ENCODE data around the gene SLBP.
"Not testable (repeated sequence)": the region's sequence is repeated elsewhere in the genome, so short reads cannot be mapped to it uniquely, and the experiment has no call there.

Gene SLBP

DNA sequence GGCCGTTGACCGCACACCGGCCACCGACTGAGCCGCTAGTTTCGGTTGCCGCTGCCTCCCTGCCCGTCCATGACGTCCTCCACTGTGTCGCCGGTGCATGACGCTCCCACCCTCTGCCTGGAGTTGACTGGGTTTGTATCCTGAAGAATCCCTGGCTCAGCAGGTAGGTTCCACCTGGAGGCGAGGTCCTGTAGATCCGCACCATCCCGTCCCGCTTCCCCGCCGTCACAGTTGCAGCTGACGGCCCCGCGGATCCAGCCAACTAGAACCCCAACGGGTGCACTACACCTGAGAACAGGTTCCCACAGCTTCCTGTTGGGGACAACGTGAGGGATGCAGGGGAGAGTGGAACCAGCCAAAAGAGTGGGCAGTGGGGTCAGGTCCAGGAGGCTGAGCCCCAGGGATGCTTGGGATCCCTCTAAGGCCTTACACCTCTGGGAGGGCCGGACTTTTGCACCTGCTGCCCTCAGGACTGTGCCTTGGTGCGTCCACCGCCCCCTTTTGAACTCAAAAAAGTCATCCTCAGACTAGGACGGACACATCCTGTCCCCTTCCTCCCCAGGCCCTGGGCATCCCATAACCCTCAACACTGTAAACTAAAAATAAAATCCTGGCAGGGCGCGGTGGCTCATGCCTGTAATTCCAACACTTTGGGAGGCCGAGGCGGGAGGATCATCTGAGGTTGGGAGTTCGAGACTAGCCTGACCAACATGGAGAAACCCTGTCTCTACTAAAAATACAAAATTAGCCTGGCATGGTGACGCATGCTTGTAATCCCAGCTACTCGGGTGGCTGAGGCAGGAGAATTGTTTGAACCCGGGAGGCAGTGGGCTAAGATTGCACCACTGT lies 1.1 kb upstream of the SLBP start:
- DNase-seq (ENCODE audit: low read depth in 1 of 2, low spot score in 1 of 2) = no peak

- peak in 1 of 2 donors; percentile 32 for DNase-seq (ENCODE audit: low read depth in 1 of 2, low spot score in 1 of 2)
Measured at GRCh38 chr4:1711571-1712215, 426 bp downstream of the SLBP start.

- no peak for DNase-seq (ENCODE audit: low read depth in 1 of 2, low spot score in 1 of 2)
Measured at GRCh38 chr4:1711055-1711570, 1.0 kb downstream of the SLBP start.

DNA sequence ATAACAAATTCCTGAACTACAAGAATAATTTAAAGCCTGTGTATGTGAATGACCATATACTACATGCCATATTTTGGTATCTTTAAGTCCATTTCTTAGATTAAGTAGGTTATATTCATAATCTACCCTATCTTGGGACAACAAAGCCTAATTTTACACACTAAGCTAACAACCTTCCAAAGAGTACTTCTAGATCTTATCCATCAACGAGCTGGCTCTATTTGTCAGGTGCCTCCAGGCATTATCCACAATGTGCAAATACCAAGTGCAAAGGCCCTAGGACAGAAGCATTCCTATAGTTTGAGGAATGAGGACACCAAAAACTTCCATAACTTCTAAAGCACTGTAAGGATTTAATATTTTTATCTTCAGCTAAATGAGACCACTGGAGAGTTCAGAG lies 3.5 kb downstream of the SLBP start:
- DNase-seq (ENCODE audit: low read depth in 1 of 2, low spot score in 1 of 2) = no peak

DNA sequence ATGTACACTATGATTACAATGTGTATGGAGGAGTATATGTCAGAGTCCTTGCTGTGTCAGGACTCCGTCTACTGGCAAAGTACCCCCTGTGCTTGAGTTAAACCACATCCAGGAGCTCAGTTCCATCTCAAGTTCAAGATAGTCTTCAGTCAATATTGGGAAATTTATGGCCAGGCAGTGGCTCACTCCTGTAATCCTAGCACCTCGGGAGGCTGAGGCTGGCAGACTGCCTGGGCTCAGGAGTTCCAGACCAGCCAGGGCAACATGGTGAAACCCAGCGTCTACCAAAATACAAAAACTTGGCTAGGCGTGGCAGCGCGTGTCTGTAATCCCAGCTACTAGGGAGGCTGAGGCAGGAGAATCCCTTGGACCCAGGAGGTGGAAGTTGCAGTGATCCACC lies 5.8 kb downstream of the SLBP start:
- DNase-seq (ENCODE audit: low read depth in 1 of 2, low spot score in 1 of 2) = no peak

DNA sequence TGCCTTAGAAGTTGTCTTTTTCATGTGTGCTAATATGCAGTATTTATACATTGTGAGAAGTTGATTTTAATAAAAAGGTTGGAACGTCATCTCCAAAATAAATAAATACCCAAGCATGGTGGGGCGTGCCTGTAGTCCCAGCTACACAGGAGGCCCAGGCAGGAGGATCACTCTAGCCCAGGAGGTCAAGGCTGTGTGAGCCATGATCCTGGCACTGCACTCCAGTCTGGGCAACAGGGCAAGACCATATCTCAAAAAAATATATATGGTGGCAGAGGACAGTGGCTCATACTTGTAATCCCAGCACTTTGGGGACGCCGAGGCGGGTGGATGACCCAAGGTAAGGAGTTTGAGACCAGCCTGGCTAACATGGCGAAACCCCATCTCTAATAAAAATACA lies 6.4 kb downstream of the SLBP start:
- DNase-seq (ENCODE audit: low read depth in 1 of 2, low spot score in 1 of 2) = no peak

DNA sequence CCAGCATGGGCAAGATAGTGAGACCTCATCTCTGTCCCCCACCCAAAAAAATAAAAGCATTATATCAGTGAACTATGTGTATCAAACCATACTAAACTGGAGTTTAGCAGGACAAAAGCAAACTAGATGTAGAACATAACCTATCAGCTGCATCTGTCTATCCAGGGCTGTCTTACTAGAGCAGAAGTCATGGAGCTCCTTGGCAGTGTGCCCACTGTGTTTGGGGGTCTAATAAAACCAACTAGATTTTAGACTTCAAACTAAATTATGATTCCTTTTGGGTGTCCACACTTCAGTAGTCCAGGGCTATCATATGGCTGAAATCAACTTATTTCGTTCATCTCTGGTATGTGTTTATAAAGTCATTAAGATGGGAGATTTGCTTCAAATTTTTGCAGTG lies 8.3 kb downstream of the SLBP start:
- DNase-seq (ENCODE audit: low read depth in 1 of 2, low spot score in 1 of 2) = no peak

GRCh38 chr4:1701671-1702070 lies 10.4 kb downstream of the SLBP start:
- DNase-seq (ENCODE audit: low read depth in 1 of 2, low spot score in 1 of 2) = not testable (repeated sequence)

DNA sequence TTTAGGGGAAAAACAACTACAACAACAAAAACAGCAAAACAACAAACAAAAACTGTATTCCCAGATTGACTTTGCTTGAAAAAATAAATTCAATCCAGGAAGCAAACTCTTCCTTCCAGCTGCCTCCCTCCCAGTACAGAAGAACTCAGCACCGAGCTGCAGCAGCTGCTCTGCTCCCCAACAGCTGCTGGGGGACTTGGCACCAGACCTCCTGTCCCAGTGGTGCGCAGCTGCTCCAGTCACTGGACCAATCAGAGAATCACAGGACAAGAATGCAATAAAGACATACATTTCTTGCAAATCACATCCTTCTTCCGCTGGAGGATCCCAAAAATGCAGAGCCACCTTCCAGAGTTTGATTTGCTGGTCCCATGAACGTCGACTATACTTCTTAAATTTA lies 16.2 kb downstream of the SLBP start:
- DNase-seq (ENCODE audit: low read depth in 1 of 2, low spot score in 1 of 2) = no peak

GRCh38 chr4:1693131-1693896 lies 18.8 kb downstream of the SLBP start:
- peak; percentile 59 to 66 for DNase-seq (ENCODE audit: low read depth in 1 of 2, low spot score in 1 of 2)

DNA sequence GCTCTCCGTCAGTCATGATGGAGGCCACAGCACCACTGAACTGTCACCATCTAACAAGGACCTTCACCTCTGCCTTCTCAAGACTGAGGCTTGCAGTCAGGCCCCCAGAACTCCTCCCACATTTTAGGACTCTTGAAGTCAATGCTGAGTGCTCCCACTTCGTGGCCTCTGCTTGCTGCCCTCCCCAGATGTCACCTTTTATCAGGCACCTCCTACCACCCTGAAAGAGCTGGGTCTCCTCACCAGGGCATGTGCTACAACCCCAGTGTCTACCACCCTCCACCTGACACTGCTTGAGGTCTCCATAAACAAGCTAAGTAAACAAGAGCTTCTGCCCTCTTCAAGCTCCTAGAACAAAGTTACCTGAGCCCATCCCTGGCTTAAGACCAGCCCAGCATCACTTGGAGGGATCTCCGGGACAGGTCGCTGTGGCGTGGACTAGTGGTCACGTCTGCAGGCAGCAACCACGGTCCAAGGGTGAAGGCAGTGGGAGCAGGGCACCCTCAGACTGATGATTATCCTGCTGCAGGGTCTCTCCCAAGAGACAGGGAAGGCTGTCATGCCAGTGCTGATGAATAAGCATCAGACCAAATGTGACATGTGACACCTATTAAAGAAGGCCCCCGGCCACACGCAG lies 20.3 kb downstream of the SLBP start:
- DNase-seq (ENCODE audit: low read depth in 1 of 2, low spot score in 1 of 2) = no peak

- no peak for DNase-seq (ENCODE audit: low read depth in 1 of 2, low spot score in 1 of 2)
Measured at GRCh38 chr4:1690698-1691097, 21.4 kb downstream of the SLBP start.

DNA sequence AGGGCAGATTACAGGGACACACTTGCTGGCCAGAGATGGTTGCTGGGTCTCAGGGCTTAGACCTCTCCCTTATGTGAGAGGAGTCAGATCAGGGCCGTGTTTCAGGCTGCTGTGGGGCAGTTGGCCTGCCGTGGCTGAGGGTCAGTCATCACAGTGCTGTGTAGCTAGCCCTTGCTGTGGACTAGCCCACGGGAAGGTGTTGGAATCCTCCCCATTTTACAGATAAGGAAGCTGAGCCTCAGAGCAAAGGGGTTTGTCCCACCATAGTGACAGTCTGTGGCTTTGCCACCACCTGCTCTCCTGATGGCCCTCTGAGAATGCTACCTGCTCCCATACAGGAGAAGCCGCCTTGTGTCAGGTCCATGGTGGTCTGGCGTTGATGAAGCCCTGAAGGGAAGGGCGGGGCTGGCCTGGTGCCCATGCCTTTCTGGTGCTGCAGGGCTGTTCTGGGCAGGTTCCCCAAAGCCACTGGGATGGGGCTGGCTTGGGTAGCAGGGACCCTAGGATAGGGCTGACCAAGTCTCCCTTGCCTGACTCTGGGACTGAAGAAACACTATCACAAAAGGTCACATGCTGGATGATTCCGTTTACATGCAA lies 25.6 kb downstream of the SLBP start:
- no peak for DNase-seq (ENCODE audit: low read depth in 1 of 2, low spot score in 1 of 2)

GRCh38 chr4:1685235-1686150 lies 26.6 kb downstream of the SLBP start:
- DNase-seq (ENCODE audit: low read depth in 1 of 2, low spot score in 1 of 2) = no peak

DNA sequence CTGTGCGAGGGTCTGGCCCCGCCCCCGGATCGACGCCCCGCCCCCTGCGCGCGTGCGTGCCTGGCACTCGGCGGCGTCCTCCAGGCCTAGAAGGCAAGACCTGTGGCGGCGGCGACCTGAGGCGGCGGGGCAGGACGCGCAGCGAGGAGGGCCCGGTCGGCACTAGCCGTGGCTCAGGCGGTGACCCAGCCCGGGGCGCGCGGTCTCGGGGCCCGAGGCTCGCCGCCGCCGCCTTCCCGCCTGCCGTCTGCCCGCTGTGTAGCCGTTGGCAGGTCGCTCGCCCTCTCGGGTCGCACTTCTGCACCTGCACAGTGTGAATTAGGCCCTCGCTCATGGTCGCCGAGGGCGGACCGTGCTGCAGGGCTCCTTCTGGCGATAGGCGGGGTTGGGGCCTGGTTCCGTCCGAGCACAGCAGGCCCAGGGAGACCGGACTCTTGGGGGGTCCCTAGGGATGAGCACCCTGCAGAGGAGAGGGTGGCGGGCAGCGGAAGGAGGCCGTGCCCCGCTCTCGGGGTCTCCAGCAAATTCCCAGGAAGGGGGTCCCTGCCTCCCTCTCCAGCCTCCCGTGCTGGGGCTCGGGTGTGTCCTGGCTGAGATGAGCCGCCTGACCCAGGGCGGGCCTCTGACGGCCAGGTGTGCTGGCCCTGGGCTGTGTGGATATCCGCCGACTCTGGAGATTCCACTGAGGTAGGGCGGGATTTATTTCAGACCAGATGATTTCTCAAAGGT lies 27.4 kb downstream of the SLBP start:
- peak in 1 of 2 donors; percentile 88 for DNase-seq (ENCODE audit: low read depth in 1 of 2, low spot score in 1 of 2)

DNA sequence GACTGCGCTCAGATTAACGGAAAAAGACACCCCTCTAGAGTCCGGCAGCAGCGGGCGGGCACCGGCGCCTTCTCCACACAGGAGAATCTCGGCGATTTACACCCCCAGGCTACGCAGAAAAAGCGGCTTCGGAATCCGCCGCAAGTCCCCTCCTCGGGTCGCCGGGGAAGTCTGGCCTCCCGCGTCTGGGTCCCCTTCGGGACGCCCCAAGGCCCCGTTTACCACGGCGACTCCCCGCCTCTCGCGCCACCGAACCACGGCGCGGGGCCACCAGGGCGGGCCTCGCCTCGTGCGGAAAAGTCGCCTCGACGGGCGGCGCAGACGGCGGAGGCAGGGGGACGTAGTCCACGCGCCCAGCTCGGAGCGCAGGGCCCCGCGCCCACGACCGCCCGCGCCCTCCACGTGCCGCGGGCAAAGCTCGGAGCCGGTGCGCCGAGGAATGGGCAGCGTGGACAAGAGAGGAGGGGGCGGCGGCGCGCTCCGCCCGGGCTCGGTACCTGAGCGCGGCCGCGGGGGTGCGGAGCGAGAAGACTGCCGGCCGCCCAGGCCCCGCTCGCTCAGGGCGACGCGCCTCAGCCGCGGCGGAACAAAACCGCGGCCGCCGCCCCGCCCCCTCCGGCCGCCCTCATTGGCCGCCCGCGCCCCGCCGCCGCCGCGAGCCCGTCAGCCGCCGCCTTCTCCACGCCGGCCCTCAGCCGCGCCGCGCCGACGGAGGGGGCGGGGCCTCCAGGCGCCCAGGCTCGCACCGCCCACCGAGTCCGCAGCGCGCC lies 28.2 kb downstream of the SLBP start, which contains the start of gene FAM53A:
Gene FAM53A, minus strand, starts transcription at position 578 of the 770 bp plus-strand sequence. CDS start 15,572 bp downstream, outside the sequence.
- DNase-seq (ENCODE audit: low read depth in 1 of 2, low spot score in 1 of 2) = peak; percentile 23 to 92

- no peak for DNase-seq (ENCODE audit: low read depth in 1 of 2, low spot score in 1 of 2)
Measured at GRCh38 chr4:1683261-1683735, 28.8 kb downstream of the SLBP start.

DNA sequence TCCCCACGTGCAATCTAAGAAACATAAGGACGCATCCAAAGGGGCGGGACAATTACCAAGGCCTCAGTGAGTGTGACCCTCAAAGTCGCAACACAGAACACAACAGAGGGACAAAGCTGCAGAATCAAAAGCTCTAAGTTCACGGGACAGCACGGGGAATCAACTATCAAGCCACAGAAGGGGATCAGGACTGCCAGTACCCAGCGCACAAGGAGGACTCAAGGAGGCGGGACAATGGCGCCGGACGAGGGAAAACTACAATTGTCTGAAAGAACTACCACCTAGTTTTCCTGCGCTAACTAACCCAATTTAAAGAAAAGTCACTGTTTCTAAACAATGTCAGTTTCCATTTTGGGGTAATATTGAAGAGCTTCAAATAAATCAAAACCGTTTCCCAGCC lies 29.3 kb downstream of the SLBP start:
- DNase-seq (ENCODE audit: low read depth in 1 of 2, low spot score in 1 of 2) = no peak
